CD4-positive, alpha-beta T cell treated with Interleukin-4 for 4 hours (primary cell): Measurements from ENCODE around the gene MAPK1IP1L.

Source experiments
- DNase-seq: peaks from one replicate; pipeline ENCODE4 v3.0.0-alpha.2; 2020

Gene MAPK1IP1L

DNA sequence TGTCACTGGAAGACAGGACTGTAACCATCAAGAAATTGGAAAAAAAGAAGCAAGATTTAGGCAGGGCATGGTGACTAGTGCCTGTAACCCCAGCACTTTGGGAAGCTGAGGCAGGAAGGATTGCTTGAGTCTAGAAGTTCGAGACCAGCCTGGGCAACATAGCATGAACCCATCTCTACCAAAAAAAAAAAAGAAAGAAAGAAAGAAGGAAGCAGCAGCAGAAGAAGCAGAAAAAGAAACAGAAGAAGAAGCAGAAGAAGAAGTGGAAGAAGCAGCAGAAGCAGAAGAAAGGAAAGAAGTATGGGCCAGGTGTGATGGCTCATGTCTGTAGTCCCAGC, 47.1 kb downstream of the MAPK1IP1L start:
- no peak for DNase-seq

DNA sequence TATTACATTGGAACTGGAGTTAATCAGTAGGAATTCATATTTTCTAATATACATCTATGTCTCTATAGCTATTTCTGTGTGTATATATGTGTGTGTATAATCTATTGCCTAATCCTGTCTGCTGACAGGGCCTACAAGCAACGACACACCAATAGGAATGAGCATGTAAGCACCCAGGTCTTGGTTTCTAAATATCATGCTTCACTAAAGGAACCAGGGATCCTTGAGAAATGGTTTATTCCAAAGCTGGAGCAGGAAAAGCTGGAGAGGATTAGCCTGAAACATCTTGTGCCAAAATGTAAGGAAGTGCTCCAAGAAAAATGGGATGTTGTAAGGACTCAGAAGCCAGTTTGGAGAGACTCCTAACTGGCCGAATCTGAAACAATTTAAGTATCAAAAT, 48.3 kb downstream of the MAPK1IP1L start:
- no peak for DNase-seq

DNA sequence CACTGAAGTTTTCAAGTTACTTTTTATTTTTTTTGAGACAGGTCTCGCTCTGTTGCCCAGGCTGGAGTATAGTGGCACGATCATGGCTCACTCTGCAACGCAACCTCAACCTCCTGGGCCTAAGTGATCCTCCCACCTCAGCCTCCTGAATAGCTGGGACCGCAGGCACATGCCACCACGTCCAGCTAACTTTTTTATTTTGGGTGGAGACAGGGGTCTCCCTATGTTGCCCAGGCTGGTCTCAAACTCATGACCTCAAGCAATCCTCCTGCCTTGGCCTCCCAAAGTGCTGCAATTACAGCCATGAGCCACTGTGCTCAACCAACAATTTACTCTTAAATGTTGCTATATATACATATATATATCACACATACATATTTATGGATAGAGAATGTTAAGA, 50.3 kb downstream of the MAPK1IP1L start:
- DNase-seq = no peak

DNA sequence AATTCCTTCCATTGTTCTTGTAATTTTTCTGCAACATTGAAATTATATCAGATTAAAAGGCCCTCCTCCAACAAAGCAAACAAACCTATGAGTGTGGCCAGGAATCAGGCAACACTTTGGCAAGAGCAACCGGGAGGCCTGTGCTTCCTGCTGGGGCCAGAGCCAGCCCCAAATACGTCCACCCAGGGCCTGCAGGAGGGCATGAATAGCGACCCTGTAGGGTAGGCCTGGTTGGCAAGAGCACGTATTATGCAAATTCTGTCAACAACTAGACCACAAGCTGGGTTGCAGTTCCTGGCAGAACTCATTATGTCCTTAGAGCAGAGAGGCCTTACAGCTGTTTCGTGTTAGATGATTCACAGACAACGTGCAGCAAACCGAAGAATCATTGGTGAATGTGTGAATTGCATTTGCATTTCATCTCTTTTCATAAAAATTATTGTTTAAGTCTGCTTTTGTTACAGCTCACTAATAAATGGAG, 50.7 kb downstream of the MAPK1IP1L start:
- peak; percentile 89 for DNase-seq

DNA sequence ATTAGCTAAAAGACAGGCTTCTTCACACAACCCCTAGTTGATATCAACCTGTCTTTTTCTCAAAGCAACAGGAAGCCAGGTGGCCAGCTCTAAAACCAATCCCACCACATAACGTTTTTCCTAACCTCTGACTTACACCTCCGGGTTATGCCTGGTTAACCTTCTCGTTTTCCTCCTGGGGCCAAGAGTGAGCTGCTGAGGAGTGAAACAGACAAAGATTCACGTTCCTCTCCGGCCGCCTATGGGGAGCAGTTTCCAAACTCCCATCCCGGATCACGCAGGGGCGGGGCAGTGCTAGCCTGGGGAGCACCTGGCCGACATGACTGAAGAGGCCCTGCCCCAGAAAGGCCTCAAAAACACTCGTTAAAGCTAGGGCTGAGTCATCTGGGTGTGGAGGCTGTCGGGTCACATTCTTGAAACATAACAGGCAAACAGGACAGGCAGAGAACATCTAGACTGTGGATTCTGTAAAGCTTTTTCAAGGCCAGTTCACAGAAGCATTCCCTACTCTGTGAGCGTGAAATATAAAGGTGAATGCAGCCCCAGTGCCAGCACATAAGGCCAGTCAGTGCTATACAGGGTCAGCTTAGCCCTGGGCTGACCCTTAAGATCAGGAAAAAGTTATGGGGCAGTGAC, 51.7 kb downstream of the MAPK1IP1L start:
- peak; percentile 91 for DNase-seq

DNA sequence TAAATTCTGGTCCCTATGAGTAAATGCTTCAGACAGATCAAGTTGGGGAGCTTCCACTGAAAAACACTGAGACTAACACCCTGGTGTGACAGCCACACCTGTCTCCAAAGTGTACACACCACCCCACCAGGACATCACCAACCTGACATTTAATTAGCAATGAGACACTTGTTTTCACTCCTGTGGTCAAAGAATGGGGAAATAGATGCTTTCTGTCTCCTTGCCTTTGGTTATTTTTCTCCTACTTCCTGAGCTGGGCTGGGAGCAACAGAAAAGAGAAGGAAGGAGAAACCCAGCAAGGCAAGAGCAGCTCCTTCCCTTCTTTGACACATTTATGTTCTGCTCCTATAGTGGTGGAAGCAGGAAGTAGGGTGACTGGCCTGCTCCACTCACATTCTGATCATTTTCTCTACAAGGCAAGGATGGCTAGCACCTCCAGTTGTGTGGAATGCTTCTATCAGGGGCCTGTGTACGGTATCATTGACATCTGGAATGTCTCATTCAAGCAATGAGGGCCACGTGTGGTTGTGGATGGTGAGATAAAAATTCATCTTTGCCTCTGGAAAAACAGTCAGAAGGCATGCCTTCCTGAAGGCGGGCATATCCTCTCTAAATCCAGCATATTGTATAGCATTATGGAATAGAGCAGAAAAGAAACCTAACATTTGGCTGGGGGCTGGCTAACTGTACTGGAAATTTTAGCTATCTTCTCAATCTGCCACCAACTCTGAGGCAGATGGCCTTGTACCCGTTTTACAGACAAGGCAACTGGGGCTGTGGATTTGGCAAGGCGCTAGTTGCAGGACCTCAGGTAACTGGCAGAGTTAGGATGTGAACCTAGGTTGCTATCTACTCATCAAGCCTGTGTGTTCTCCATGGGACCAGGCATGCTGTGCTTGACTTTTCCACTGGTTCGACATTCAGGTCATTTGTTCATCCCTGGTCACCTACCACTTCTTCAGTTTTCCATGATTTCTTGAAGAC, 52.8 kb downstream of the MAPK1IP1L start:
- DNase-seq = peak; percentile 53

DNA sequence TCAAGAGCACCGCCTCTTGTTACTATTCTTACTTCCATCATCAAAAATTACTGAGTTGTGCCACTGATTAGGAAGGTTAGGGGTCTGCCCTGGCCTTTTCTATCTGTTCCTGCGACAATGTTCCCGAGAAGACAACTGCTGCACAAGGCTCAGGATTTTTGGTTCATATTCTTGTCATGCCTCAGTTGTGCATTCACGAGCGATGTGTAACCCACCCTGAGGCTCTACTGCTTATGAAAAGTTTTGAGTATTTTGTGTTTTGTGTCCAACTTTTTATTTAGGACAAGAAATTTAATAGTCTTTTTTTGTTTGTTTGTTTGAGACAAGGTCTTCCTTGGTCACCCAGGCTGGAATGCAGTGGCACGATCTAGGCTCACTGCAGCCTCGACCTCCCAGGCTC, 54.5 kb downstream of the MAPK1IP1L start:
- DNase-seq = no peak

DNA sequence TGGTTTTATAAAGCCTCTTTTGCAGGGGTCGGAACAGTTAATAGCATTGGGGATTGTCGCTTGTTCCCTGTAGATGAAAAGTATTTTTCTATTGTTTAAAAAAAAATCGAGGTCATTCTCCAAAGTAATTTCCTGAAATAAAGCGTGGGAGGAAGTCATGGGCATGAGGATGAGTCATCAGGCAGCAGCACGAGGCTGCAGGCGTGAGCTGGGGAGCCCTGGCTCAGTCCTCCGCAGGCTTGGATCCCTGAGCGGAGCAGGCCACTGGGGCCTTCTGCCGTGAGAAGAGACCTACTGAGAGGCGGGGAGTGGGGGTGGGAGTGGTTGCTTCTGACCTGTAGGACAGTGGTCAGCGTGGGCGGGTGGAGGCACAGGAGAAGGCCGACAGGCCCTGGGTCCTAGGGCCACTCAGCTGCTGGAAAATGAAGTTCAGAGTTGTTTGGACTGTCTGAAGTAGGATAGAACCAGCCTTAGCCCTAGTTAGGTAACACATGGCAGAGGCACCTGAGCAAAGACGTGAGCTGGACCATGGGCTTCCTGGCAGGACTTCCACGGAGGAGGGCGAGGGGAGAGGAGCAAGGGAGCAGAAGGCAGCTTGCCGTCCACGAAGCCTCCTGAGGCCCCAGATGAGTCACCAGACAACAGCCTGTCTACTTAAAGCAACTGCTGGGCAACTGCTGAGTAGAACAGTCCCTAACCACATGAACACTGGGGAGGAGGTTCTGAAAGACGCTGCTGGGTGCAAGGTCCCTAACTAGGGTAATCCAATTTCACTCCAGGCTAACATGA, 56.5 kb downstream of the MAPK1IP1L start:
- DNase-seq = peak; percentile 76

DNA sequence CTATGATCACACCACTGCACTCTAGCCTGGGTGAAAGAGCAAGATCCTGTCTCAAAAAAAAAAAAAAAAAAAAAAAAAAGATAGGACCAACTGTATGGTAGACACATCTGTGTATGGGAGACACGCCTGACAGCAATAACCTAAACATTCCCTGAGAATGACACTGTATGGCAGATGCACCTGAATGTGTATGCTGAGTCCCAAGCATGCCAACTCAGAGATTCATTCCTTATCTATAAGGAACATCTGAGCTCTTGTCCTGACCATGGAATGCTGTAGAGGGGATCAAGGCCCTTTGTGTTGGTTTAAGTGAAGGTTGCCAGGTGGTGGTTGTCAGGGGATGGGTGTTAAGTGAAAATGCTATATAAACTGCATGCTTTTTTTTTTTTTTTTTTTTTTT, 58.4 kb downstream of the MAPK1IP1L start:
- DNase-seq = no peak

DNA sequence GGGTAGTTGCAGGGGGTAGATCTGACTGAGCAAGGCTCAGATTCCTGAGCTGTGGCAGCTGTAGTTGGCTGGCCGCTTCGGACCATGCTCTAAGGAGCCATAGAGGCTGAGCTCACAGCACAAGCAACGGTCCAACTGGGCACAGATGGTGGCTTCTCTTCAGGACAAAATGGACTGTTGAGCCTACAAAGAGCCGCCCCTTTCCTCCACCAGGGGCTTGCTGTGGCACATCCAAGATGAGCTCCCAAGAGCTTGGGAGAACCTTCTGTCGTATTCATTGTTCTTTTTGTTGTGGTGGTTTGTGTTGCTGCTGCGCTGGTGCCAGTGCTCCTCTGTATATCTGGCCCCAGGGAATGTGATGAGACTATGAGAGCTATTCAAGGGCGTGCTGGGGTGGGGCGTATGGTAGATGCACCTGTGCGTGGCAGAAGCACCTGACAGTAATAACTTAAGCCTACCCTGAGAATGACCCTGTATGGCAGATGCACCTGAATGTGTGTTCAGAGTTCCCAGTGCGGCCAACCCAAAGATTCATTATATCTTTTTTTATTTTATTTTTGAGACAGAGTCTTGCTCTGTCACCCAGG, 59.8 kb downstream of the MAPK1IP1L start:
- no peak for DNase-seq

DNA sequence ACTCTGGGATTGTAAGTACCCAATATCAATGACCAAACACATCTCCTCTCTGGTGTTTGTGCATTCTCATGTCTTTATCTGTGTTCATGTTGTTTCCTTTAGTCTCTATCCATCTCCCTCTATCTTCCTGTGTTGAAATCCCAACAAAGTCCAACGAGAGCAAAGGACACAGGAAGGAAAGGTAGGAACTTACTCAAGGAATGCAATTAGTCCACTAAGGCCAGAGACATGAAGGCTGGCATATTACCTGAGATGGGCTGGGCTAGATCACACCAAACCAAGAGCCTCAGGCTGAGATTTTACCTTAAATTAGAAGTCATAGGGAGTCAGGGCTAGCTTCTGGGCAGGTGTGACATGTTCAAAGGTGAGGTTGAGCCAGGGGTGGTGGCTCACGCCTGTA, 63.3 kb downstream of the MAPK1IP1L start:
- no peak for DNase-seq

DNA sequence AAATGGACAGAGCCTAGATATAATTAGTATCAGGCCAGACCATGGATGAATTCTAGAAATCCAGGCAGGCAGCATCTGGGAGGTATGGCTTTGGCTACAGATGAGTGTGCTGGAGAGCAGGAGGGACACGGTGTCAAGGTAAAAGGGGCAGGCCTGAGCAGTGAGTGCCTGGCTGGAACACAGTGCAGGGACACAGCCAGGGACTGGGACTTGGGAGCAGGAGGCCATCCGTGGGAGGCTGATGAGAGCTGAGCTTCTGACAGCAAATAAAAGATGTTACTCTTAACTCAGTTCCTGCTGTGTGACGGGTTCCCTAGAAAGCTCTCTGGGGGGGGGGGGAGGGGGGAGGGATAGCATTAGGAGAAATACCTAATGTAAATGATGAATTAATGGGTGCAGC, 64.0 kb downstream of the MAPK1IP1L start:
- no peak for DNase-seq

DNA sequence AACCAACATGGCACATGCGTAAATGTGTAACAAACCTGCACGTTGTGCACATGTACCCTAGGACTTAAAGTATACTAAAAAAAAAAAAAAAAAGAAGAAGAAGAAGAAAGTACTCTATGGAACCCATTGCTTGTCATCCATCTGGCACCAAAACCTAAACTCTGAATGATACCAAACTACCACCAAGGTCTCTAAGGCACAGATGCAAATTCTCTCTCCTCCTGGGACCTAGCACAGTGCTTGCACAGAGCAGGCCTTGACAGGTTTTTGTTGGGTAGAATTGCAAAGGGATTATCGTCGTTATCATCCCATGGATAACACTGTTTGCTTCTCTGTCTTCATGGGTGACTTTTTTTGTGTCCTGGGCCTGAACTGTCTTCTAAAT, 64.4 kb downstream of the MAPK1IP1L start:
- DNase-seq = no peak

DNA sequence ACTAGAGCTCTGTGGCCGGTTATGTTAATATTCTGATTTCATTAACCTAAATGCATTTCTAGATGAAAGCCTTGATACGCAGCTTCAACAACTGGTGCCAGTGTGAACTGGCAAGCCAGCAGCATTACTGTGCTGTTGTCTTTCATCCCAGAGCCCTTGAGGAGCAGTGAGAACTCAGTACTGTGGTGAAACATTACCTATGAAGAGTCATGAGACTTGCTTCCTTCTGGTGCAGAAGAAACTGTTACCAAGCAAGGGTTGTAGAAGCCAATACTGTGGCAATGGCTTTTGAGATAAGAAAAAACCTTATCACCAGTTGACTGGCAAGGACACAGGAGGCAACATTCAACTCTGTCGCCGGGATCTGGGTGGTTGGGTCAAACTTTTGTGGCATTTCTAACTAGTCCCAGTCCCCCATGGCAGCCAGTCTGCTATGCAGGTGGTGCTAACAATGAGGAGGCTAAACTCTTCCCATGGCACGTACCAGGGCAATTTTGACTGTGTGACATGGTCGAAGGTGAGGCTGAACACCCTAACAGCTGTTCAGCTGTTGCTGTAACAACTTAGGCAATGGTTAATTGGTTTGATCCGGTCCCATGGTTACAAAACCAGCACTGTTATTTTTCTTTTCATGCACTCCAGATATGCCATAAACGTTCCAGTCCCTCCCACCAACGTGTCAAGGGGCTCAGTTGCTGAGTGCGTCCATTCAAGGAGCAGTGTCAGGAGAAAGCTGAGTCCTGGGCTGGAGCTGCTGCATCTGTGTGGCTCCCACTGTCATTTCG, 65.0 kb downstream of the MAPK1IP1L start:
- DNase-seq = no peak

DNA sequence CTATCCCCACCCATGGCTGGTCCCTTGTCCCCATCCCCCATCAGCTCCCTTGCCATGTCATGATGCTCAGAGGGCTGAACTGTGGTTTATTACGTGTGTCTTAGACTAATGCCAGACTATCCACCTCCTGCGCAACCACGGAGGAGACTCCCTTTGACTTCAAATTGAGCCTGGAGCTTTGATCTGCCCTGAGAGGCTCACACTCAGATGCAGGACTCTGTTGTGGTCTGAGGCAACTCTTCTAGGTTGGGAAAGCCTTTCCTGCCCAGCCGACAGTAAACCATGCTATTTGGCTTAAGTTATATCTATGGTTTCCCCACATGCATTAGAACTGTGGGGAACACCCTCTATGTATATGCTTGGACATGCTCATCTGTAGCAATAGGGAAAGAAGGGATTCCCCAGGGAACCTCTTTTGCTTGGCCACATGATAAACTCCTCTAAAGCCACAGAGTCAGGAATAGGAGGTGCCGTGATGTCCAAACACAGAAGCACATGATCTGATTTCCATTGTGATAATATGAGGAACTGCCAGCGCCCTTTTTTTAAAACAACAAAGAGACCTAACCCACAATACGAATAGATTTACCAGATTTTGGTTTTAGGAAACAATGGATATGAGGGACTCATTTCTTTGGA, 66.5 kb downstream of the MAPK1IP1L start:
- DNase-seq = no peak

DNA sequence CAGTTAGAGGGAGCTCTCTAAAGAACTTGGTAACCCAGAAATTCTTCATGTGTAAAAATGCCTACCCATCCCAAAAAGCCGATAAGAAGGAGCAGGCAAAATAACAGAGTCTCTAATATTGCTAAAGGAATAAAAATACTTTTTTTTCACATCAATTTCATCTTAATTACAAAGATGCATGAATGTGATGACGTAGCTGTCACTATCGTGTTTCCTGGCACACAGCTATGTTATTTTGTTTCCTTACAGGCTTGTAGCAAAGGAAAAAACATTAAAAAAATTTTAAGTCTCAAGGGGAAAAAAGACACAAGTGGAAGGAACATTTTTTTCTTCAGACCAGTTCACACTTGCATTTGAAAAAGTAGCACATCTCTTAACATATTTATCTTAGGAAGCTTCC, 67.3 kb downstream of the MAPK1IP1L start:
- no peak for DNase-seq
